Prostate gland (tissue), 2 donors: ENCODE data around the gene NBAS. TPM values are rescaled to one million over a fixed set of nuclear protein-coding genes. Genes with fewer than 3 reads are reported as not detected.

Source experiments
- DNase-seq: peaks from one replicate; pipeline ENCODE4 v3.0.0-alpha.2; 2019; ENCODE audit warnings: low spot score
- H3K27ac ChIP-seq, 2 donors: fragments of 200-600 bp; sonication (generic); 2 replicates each; pipeline ENCODE4 v1.5.1; 2017 to 2019
- H3K27me3 ChIP-seq: fragments of 200-600 bp; sonication (generic); replicated peaks from 2 replicates; pipeline ENCODE4 v1.5.1; 2019; ENCODE audit not compliant: insufficient read depth
- H3K36me3 ChIP-seq, 2 donors: fragments of 200-600 bp; sonication (generic); 1 replicate in 1 of 2; 2 replicates in 1 of 2; pipeline versions ENCODE4 v1.5.1 to v1.8.1; 2017 to 2019
- H3K4me1 ChIP-seq: fragments of 200-600 bp; sonication (generic); replicated peaks from 2 replicates; pipeline ENCODE4 v1.5.1; 2019
- H3K4me3 ChIP-seq, 2 donors: fragments of 200-600 bp; sonication (generic); 2 replicates each; pipeline ENCODE4 v1.5.1; 2017 to 2019
- H3K9me3 ChIP-seq: fragments of 200-600 bp; sonication (generic); 2 replicates; pipeline ENCODE4 v1.5.1; 2017
- POLR2A ChIP-seq: fragments of 450-650 bp; IDR thresholded peaks from one replicate; pipeline ENCODE4 v1.6.1; 2016; ENCODE audit warnings: antibody characterized with exemption, mild to moderate bottlenecking
- POLR2AphosphoS5 ChIP-seq: sonication (generic); formaldehyde crosslinking; IDR thresholded peaks from one replicate; pipeline ENCODE4 v1.6.1; 2017; ENCODE audit warnings: antibody characterized with exemption
- WGBS: methylation state at CpG from one replicate; pipeline ENCODE4 v1.1.5; 2018; 5-methylcytosine and 5-hydroxymethylcytosine counted together
- intact Hi-C: fragments of 100-400 bp; cut with DNase I; formaldehyde crosslinking; loops from one replicate; pipeline ENCODE4 v1.14.2; 2022
- total RNA-seq, 2 donors: library from RNA; depleted of rRNA; stranded (reverse); fragments of >200 nt; gene quantifications; one replicate each; pipeline ENCODE4 v1.1.0, GENCODE V29; 2016
- TF ChIP-seq, protein P1 (sequence below), 4 experiments: fragments of 200-600 bp in 2 of 4; fragments of 450-650 bp in 2 of 4; sonication (generic) in 2 of 4; IDR thresholded peaks; 1 replicate in 3 of 4; 2 replicates in 1 of 4; pipeline ENCODE4 v1.5.1; 2016 to 2019; ENCODE audit warnings: antibody characterized with exemption in 4 of 4, mild to moderate bottlenecking in 2 of 4, moderate library complexity in 2 of 4

Gene NBAS
- total RNA-seq, 2 donors from 2014 or later, result 34.8 to 55.0 TPM

DNA sequence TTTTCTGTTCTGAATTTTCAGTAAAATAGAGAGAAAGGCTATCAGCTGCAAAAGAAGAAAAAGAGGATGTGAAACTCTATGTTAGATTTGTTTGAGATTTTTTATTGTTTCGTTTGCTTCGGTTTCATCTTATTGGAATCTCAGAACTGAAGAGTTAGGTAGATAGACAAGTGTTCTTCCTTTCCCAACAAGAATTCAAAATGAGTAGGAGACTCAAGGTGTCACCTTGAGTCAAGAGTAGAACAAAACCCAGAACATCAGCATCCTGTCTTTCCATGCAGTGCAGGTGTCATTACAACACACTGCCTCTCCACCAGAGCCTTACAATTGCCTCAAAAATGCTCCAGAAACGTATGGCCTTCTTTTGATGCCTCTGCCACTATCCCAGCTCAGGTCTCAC, 21.1 kb downstream of the NBAS start:
- intact Hi-C loops, result no loop called here
- TF ChIP-seq POLR2A (no peak), POLR2AphosphoS5 (no peak)
- TF ChIP-seq, protein P1, sequence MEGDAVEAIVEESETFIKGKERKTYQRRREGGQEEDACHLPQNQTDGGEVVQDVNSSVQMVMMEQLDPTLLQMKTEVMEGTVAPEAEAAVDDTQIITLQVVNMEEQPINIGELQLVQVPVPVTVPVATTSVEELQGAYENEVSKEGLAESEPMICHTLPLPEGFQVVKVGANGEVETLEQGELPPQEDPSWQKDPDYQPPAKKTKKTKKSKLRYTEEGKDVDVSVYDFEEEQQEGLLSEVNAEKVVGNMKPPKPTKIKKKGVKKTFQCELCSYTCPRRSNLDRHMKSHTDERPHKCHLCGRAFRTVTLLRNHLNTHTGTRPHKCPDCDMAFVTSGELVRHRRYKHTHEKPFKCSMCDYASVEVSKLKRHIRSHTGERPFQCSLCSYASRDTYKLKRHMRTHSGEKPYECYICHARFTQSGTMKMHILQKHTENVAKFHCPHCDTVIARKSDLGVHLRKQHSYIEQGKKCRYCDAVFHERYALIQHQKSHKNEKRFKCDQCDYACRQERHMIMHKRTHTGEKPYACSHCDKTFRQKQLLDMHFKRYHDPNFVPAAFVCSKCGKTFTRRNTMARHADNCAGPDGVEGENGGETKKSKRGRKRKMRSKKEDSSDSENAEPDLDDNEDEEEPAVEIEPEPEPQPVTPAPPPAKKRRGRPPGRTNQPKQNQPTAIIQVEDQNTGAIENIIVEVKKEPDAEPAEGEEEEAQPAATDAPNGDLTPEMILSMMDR (IDR thresholded peaks at IDR 0.05), result no peak
- no peak for DNase-seq
- H3K4me1 ChIP-seq, result no peaks in the 10 kb centered on the region
- H3K4me3 ChIP-seq, result no peak overlapping the region
- H3K36me3 ChIP-seq, result no peaks in the 10 kb centered on the region
- 85% methylated on average over 3 of the region's 3 CpGs for WGBS
- no peak overlapping the region for H3K27ac ChIP-seq
- H3K9me3 ChIP-seq, result no peaks in the 10 kb centered on the region
- H3K27me3 ChIP-seq, result no peaks in the 10 kb centered on the region

- Histone ChIP-seq H3K4me3 (no peak overlapping the region), H3K27me3 (no peaks in the 10 kb centered on the region), H3K9me3 (no peaks in the 10 kb centered on the region), H3K27ac (no peak overlapping the region), H3K4me1 (no peaks in the 10 kb centered on the region), H3K36me3 (no peaks in the 10 kb centered on the region)
- TF ChIP-seq, protein P1 (IDR thresholded peaks at IDR 0.05), result no peak
- TF ChIP-seq POLR2A (no peak), POLR2AphosphoS5 (no peak)
- 83% methylated on average over 4 of the region's 4 CpGs for WGBS
- intact Hi-C loops, result no loop called here
- DNase-seq, result no peak
These were observed 22.3 kb downstream of the NBAS start for GRCh38 chr2:15538792-15539191.

DNA sequence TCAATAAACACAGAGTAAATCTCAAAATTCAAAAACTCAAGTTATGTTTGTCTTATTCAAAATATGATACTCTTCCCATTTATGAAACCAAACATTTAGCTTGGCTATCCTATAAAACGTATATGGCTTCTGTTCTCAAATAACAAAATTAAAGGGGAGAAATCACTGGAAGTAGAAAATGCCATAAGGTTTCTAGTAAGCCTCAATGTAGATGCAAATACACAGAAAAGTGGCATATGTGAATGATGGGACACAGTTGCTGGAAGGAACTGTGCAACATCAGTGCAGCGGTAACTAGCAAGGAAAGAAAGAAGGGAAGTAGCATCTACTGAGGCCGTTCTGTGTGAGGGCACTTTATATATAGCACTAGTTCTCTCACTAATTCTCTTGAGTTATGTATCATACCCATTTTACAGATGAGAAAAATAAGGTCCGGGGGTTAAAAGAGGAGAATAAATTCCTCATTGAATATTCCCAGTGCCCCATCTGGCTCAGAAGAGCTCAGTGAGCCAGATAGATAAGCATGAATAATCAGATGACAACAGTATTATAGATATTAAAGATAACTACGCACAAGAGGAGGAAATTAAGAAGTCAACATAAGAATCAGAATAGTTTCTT, 27.2 kb downstream of the NBAS start:
- Histone ChIP-seq H3K9me3 (no peaks in the 10 kb centered on the region), H3K27ac (no peak overlapping the region), H3K36me3 (no peaks in the 10 kb centered on the region), H3K27me3 (no peaks in the 10 kb centered on the region), H3K4me3 (no peak overlapping the region), H3K4me1 (no peaks in the 10 kb centered on the region)
- no peak for DNase-seq
- TF ChIP-seq, protein P1 (IDR thresholded peaks at IDR 0.05), result no peak
- TF ChIP-seq POLR2AphosphoS5 (no peak), POLR2A (no peak)
- intact Hi-C loops, result no loop called here
- 92% methylated on average over 5 of the region's 5 CpGs for WGBS

- H3K27me3 ChIP-seq, result no peaks in the 10 kb centered on the region
- no peak for DNase-seq
- 87% methylated on average over 5 of the region's 5 CpGs for WGBS
- no peak overlapping the region for H3K27ac ChIP-seq
- TF ChIP-seq POLR2A, result no peak
- TF ChIP-seq POLR2AphosphoS5, result no peak
- TF ChIP-seq, protein P1 (IDR thresholded peaks at IDR 0.05), result no peak
- no peaks in the 10 kb centered on the region for H3K9me3 ChIP-seq
- H3K4me3 ChIP-seq, result no peak overlapping the region
- intact Hi-C loops, result no loop called here
- no peaks in the 10 kb centered on the region for H3K36me3 ChIP-seq
- no peaks in the 10 kb centered on the region for H3K4me1 ChIP-seq
These were observed 28.1 kb downstream of the NBAS start for GRCh38 chr2:15532996-15533395.

DNA sequence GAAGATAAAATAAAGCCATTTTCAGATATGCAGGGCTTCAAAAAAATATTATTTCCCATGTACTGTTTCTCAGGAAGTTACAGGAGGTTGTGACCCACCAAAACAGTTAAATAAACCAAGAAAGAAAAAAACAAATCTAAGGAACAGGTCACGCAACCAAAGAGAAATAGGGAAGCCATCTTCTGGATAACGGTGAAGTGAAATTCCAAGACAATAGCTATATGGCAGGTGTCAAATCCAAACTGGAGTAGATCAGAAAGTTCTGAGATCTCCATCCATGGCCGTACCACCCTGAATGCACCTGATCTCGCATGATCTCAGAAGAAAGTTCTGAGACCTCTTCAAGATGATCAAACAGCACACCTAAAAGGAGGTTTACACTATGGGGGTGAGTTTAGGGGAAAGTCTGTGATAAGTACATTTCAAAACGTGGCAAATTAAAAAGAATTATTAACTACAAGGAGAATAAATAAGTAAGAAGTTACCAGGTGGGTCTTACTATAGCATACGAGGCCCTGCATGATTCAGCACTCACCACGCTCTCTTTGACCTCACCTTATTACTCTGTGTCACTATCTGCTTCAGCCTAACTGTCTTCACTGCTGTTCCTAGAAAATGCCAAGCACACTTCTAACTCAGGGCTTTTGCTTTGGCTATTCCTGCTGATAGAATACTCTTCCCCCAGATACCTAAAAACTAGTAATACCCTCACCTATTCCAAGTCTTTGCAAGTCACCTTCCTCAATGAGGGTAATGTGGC, 29.9 kb downstream of the NBAS start:
- WGBS, result 92% methylated on average over 7 of the region's 7 CpGs
- Histone ChIP-seq H3K4me1 (no peaks in the 10 kb centered on the region), H3K36me3 (no peaks in the 10 kb centered on the region), H3K9me3 (no peaks in the 10 kb centered on the region), H3K27me3 (no peaks in the 10 kb centered on the region), H3K4me3 (no peak overlapping the region), H3K27ac (no peak overlapping the region)
- no peak for DNase-seq
- TF ChIP-seq POLR2AphosphoS5 (no peak), POLR2A (no peak)
- TF ChIP-seq, protein P1 (IDR thresholded peaks at IDR 0.05), result no peak
- intact Hi-C loops, result no loop called here
